ENCODE data around the gene IQCF5. TPM values are rescaled to one million over a fixed set of nuclear protein-coding genes. Genes with fewer than 3 reads are reported as not detected.

IQCF5 gene
- total and polyA plus RNA-seq, 2 donors (not counting 3 experiments of a cell fraction or from before 2014, with no cell fraction given): not detected

- no peak overlapping the region for H3K4me2 ChIP-seq (ENCODE audit: insufficient read depth, low read length)
- no peak overlapping the region for H2AFZ ChIP-seq (ENCODE audit: low read depth, low read length)
- no peak for DNase-seq (ENCODE audit: low read depth, low spot score)
- TF ChIP-seq GATA2 (IDR thresholded peaks at IDR 0.05; ENCODE audit: insufficient read depth, insufficient read length, low read depth, low read length): no peak
- TF ChIP-seq CTCF (IDR thresholded peaks at IDR 0.05; ENCODE audit: extremely low read depth in 1 of 2, insufficient read depth in 1 of 2, low read depth in 1 of 2, low read length in 2 of 2): no peak
- no peak for TF ChIP-seq POLR2A (IDR thresholded peaks at IDR 0.05; ENCODE audit: low read depth, low read length)
- no peak for TF ChIP-seq MYC (IDR thresholded peaks at IDR 0.05; ENCODE audit: low read depth, low read length)
- TF ChIP-seq JUN (IDR thresholded peaks at IDR 0.05; ENCODE audit: borderline replicate concordance, insufficient read depth, insufficient read length, low read depth): no peak
- no peak for TF ChIP-seq POLR2AphosphoS5 (IDR thresholded peaks at IDR 0.05; ENCODE audit: insufficient read depth, low read depth, low read length)
- no peak for TF ChIP-seq MAX (IDR thresholded peaks at IDR 0.05; ENCODE audit: insufficient read depth, insufficient read length)
- TF ChIP-seq EZH2 (IDR thresholded peaks at IDR 0.05; ENCODE audit: borderline replicate concordance, low read depth, low read length, severe bottlenecking): no peak
- TF ChIP-seq FOS (IDR thresholded peaks at IDR 0.05; ENCODE audit: borderline replicate concordance, insufficient read depth, low read length): no peak
- FAIRE-seq: no peak
- H3K4me3 ChIP-seq (replicated peaks in 1 of 3; ENCODE audit: insufficient read depth in 1 of 3, low read depth in 1 of 3, low read length in 3 of 3): no peak overlapping the region
- intact Hi-C loops (cut with micrococcal nuclease): no loop called here
- H3K79me2 ChIP-seq (ENCODE audit: control insufficient read depth, insufficient read depth, low read length): no peaks in the 10 kb centered on the region
- H3K4me1 ChIP-seq (ENCODE audit: control insufficient read depth, extremely low read depth, insufficient read depth, low read length): no peaks in the 10 kb centered on the region
- H3K36me3 ChIP-seq (ENCODE audit: control insufficient read depth in 2 of 2, extremely low read depth in 1 of 2, insufficient read depth in 2 of 2, low read length in 2 of 2): no peaks in the 10 kb centered on the region
- POLR2A ChIA-PET: no interaction called here
- CTCF ChIA-PET: no interaction called here
- H4K20me1 ChIP-seq (replicated peaks; ENCODE audit: control insufficient read depth, extremely low read depth, insufficient read depth, low read length): no peaks in the 10 kb centered on the region
- no peaks in the 10 kb centered on the region for H3K9me3 ChIP-seq (replicated peaks; ENCODE audit: control insufficient read depth, insufficient read depth, low read length)
- H3K27ac ChIP-seq (ENCODE audit: insufficient read depth, low read depth, low read length): no peak overlapping the region
- H3K9me1 ChIP-seq (replicated peaks; ENCODE audit: control insufficient read depth, extremely low read depth, insufficient read depth, low read length): no peaks in the 10 kb centered on the region
- no TSS peak for BruUV-seq (replicated peaks)
- H3K9ac ChIP-seq (replicated peaks; ENCODE audit: extremely low read depth, insufficient read depth, low read length): no peak overlapping the region
- H3K27me3 ChIP-seq (ENCODE audit: control insufficient read depth in 2 of 2, insufficient read depth in 2 of 2, low read length in 2 of 2): peaks cover 0 to 7% of the 10 kb centered on the region in 2 experiments
- dilution Hi-C loops (cut with MboI; ENCODE audit: extremely low pct_ligation_motif_present, low sequenced_read_pairs): no loop called here
Measured at GRCh38 chr3:51879937-51880336, 4.5 kb upstream of the IQCF5 start.

All from endothelial cell of umbilical vein (primary cell).